ENCODE results near the gene ZNF611.

GRCh38 chr19:52710538-52710937 lies 24.3 kb downstream of the ZNF611 start:
- TF ChIP-seq CTCF (IDR thresholded peaks at IDR 0.05) = no peak
- TF ChIP-seq POLR2A (IDR thresholded peaks at IDR 0.05) = no peak

Measured in right lobe of liver (tissue), 4 donors.